ENCODE data around the gene SMAGP.

Gene SMAGP

GRCh38 chr12:51200156-51200555 lies 70.1 kb downstream of the SMAGP start:
- no peaks in the 10 kb centered on the region for H3K9me3 ChIP-seq (ENCODE audit: control insufficient read depth, low read length)
- H3K9ac ChIP-seq (ENCODE audit: low read length) = no peak overlapping the region
- no peaks in the 10 kb centered on the region for H3K36me3 ChIP-seq (ENCODE audit: control insufficient read depth, insufficient read depth, low read length)
- H3K4me1 ChIP-seq (ENCODE audit: control insufficient read depth, insufficient read depth, low read length) = no peaks in the 10 kb centered on the region
- no peak overlapping the region for H3K4me3 ChIP-seq (ENCODE audit: low read length)
- H3K27me3 ChIP-seq (ENCODE audit: control insufficient read depth, insufficient read depth, low read length) = no peaks in the 10 kb centered on the region

GRCh38 chr12:51199366-51199945 lies 70.8 kb downstream of the SMAGP start:
- H3K36me3 ChIP-seq (ENCODE audit: control insufficient read depth, insufficient read depth, low read length) = no peaks in the 10 kb centered on the region

GRCh38 chr12:51198568-51199365 lies 71.4 kb downstream of the SMAGP start:
- H3K9me3 ChIP-seq (ENCODE audit: control insufficient read depth, low read length) = no peaks in the 10 kb centered on the region
- H3K4me3 ChIP-seq (ENCODE audit: low read length) = no peak overlapping the region
- no peaks in the 10 kb centered on the region for H3K4me1 ChIP-seq (ENCODE audit: control insufficient read depth, insufficient read depth, low read length)
- no peaks in the 10 kb centered on the region for H3K27me3 ChIP-seq (ENCODE audit: control insufficient read depth, insufficient read depth, low read length)
- H3K36me3 ChIP-seq (ENCODE audit: control insufficient read depth, insufficient read depth, low read length) = no peaks in the 10 kb centered on the region
- no peak overlapping the region for H3K9ac ChIP-seq (ENCODE audit: low read length)

More at GRCh38 chr12:51199366-51199945, 70.8 kb downstream of the SMAGP start:
- Histone ChIP-seq H3K4me1 (ENCODE audit: control insufficient read depth, insufficient read depth, low read length) (no peaks in the 10 kb centered on the region), H3K9me3 (ENCODE audit: control insufficient read depth, low read length) (no peaks in the 10 kb centered on the region), H3K4me3 (ENCODE audit: low read length) (no peak overlapping the region), H3K9ac (ENCODE audit: low read length) (no peak overlapping the region), H3K27me3 (ENCODE audit: control insufficient read depth, insufficient read depth, low read length) (no peaks in the 10 kb centered on the region)

- Histone ChIP-seq H3K4me1 (ENCODE audit: control insufficient read depth, insufficient read depth, low read length) (no peaks in the 10 kb centered on the region), H3K9me3 (ENCODE audit: control insufficient read depth, low read length) (no peaks in the 10 kb centered on the region), H3K9ac (ENCODE audit: low read length) (no peak overlapping the region), H3K27me3 (ENCODE audit: control insufficient read depth, insufficient read depth, low read length) (no peaks in the 10 kb centered on the region), H3K36me3 (ENCODE audit: control insufficient read depth, insufficient read depth, low read length) (no peaks in the 10 kb centered on the region), H3K4me3 (ENCODE audit: low read length) (no peak overlapping the region)
Measured at GRCh38 chr12:51197736-51198567, 72.3 kb downstream of the SMAGP start.

- H3K4me1 ChIP-seq (ENCODE audit: control insufficient read depth, insufficient read depth, low read length) = no peaks in the 10 kb centered on the region
- no peaks in the 10 kb centered on the region for H3K36me3 ChIP-seq (ENCODE audit: control insufficient read depth, insufficient read depth, low read length)
- H3K27me3 ChIP-seq (ENCODE audit: control insufficient read depth, insufficient read depth, low read length) = no peaks in the 10 kb centered on the region
- no peak overlapping the region for H3K9ac ChIP-seq (ENCODE audit: low read length)
- H3K4me3 ChIP-seq (ENCODE audit: low read length) = no peak overlapping the region
- H3K9me3 ChIP-seq (ENCODE audit: control insufficient read depth, low read length) = no peaks in the 10 kb centered on the region
Measured at GRCh38 chr12:51196547-51196946, 73.7 kb downstream of the SMAGP start.

GRCh38 chr12:51195841-51196240 lies 74.4 kb downstream of the SMAGP start:
- Histone ChIP-seq H3K4me3 (ENCODE audit: low read length) (no peak overlapping the region), H3K9me3 (ENCODE audit: control insufficient read depth, low read length) (no peaks in the 10 kb centered on the region), H3K36me3 (ENCODE audit: control insufficient read depth, insufficient read depth, low read length) (no peaks in the 10 kb centered on the region), H3K9ac (ENCODE audit: low read length) (no peak overlapping the region), H3K4me1 (ENCODE audit: control insufficient read depth, insufficient read depth, low read length) (no peaks in the 10 kb centered on the region), H3K27me3 (ENCODE audit: control insufficient read depth, insufficient read depth, low read length) (no peaks in the 10 kb centered on the region)
